OCI-LY3 (cell line): Measurements from ENCODE around the gene UBALD2.

Experiments
- H2AFZ ChIP-seq: fragments of 200-600, 300-600 bp; shearing (Covaris generic); 2 replicates; pipeline ENCODE4 v1.6.0; 2014; ENCODE audit warnings: antibody characterized with exemption, low read depth, low read length
- H3K27ac ChIP-seq: fragments of 200-600, 300-600 bp; sonication (generic); 2 replicates; pipeline ENCODE4 v1.5.1; 2014; ENCODE audit warnings: mild to moderate bottlenecking, low read length, moderate library complexity, mixed read lengths
- H3K27me3 ChIP-seq: fragments of 200-600, 300-600 bp; sonication (generic); 2 replicates; pipeline ENCODE4 v1.6.1; 2014; ENCODE audit warnings: low read depth, low read length, mixed read lengths
- H3K36me3 ChIP-seq: fragments of 200-600, 300-600 bp; sonication (generic); replicated peaks from 2 replicates; pipeline ENCODE3; 2014; ENCODE audit warnings: low read depth, low read length, mixed read lengths
- H3K4me1 ChIP-seq: fragments of 300-600, 200-600 bp; sonication (generic); 2 replicates; pipeline ENCODE4 v1.6.1; 2014; ENCODE audit warnings: low read length, mixed read lengths
- H3K4me2 ChIP-seq: fragments of 200-600, 300-600 bp; sonication (generic); 2 replicates; pipeline ENCODE4 v1.6.1; 2014; ENCODE audit warnings: low read length, mixed read lengths
- H3K4me3 ChIP-seq: fragments of 300-600, 200-600 bp; sonication (generic); 2 replicates; pipeline ENCODE4 v1.5.1; 2014; ENCODE audit warnings: antibody characterized with exemption, mild to moderate bottlenecking, low read length, moderate library complexity
- H3K79me2 ChIP-seq: fragments of 300-600, 200-600 bp; shearing (Covaris generic); 2 replicates; pipeline ENCODE4 v1.6.1; 2014; ENCODE audit warnings: mild to moderate bottlenecking, low read length, mixed read lengths
- H3K9ac ChIP-seq: fragments of 300-600, 200-600 bp; shearing (Covaris generic); 2 replicates; pipeline ENCODE4 v1.6.0; 2014; ENCODE audit warnings: mild to moderate bottlenecking, low read length, moderate library complexity
- H3K9me3 ChIP-seq: fragments of 200-600, 300-600 bp; shearing (Covaris generic); 2 replicates; pipeline ENCODE4 v1.6.1; 2014; ENCODE audit warnings: low read length, mixed read lengths; ENCODE audit not compliant: insufficient read depth
- H4K20me1 ChIP-seq: fragments of 200-600, 300-600 bp; sonication (generic); 2 replicates; pipeline ENCODE4 v1.6.1; 2016; ENCODE audit warnings: low read length, mixed read lengths; ENCODE audit not compliant: insufficient read depth
- CTCF ChIP-seq: fragments of 200-600, 300-600 bp; sonication (generic); IDR thresholded peaks from 2 replicates; pipeline ENCODE4 v1.5.1; 2014; ENCODE audit warnings: antibody characterized with exemption, low read length, low read depth
- EZH2phosphoT487 ChIP-seq: fragments of 200-600 bp; shearing (Covaris generic); IDR thresholded peaks from 2 replicates; pipeline ENCODE4 v1.6.1; 2018; ENCODE audit warnings: antibody characterized with exemption, mixed run types, low read depth

UBALD2 gene

GRCh38 chr17:76276069-76276431 is 10.9 kb downstream of the UBALD2 start:
- no peaks in the 10 kb centered on the region for H4K20me1 ChIP-seq

GRCh38 chr17:76276461-76277299 is 11.5 kb downstream of the UBALD2 start:
- no peaks in the 10 kb centered on the region for H4K20me1 ChIP-seq
- H3K4me2 ChIP-seq = peak overlapping the region; percentile 67
- H3K27me3 ChIP-seq = no peaks in the 10 kb centered on the region
- H3K27ac ChIP-seq = 0 out of 2 replicates have a peak overlapping the region, but pooled peaks have one; percentile 8
- no peaks in the 10 kb centered on the region for H3K9me3 ChIP-seq
- H2AFZ ChIP-seq = peak overlapping the region; percentile 42; the same call in 1 of the 2 replicates
- H3K4me1 ChIP-seq = peaks cover 46% of the 10 kb centered on the region
- TF ChIP-seq CTCF = no peak
- TF ChIP-seq EZH2phosphoT487 = no peak
- no peak overlapping the region for H3K4me3 ChIP-seq
- H3K36me3 ChIP-seq = no peaks in the 10 kb centered on the region
- H3K79me2 ChIP-seq = peaks cover 2% of the 10 kb centered on the region; the same call in 1 of the 2 replicates
- no peak overlapping the region; the same call in 1 of the 2 replicates for H3K9ac ChIP-seq

More at GRCh38 chr17:76276069-76276431, 10.9 kb downstream of the UBALD2 start:
- Histone ChIP-seq H3K9ac (peak overlapping the region; percentile 38; the same call in 1 of the 2 replicates), H3K79me2 (peaks cover 8% of the 10 kb centered on the region), H3K4me1 (peaks cover 52% of the 10 kb centered on the region), H3K4me2 (peak overlapping the region; percentile 67), H3K27ac (peak overlapping the region; percentile 8; the same call in 1 of the 2 replicates), H3K9me3 (no peaks in the 10 kb centered on the region), H3K27me3 (no peaks in the 10 kb centered on the region), H2AFZ (peak overlapping the region; percentile 42; the same call in 1 of the 2 replicates), H3K36me3 (peaks cover under 1% of the 10 kb centered on the region), H3K4me3 (no peak overlapping the region)
- no peak for TF ChIP-seq EZH2phosphoT487
- TF ChIP-seq CTCF = peak; percentile 29; the same call in 1 of the 2 replicates

GRCh38 chr17:76277300-76278267 is 12.4 kb downstream of the UBALD2 start:
- H4K20me1 ChIP-seq = no peaks in the 10 kb centered on the region
- H3K9ac ChIP-seq = no peak overlapping the region
- TF ChIP-seq CTCF (no peak), EZH2phosphoT487 (no peak)
- H3K27me3 ChIP-seq = no peaks in the 10 kb centered on the region
- no peak overlapping the region for H3K4me3 ChIP-seq
- no peak overlapping the region for H2AFZ ChIP-seq
- no peak overlapping the region for H3K4me2 ChIP-seq
- no peaks in the 10 kb centered on the region; the same call in 1 of the 2 replicates for H3K79me2 ChIP-seq
- H3K9me3 ChIP-seq = no peaks in the 10 kb centered on the region
- no peak overlapping the region for H3K27ac ChIP-seq
- peaks cover 40% of the 10 kb centered on the region for H3K4me1 ChIP-seq
- no peaks in the 10 kb centered on the region for H3K36me3 ChIP-seq
